GM12878 (cell line): ENCODE data around the gene CENPP. TPM values are rescaled to one million over a fixed set of nuclear protein-coding genes. Genes with fewer than 3 reads are reported as not detected.

Experiments
- ATAC-seq: fragments of 200-7000 bp; cut with Tn5 transposase; 3 replicates; pipeline ENCODE4 v1.9.1; 2020; ENCODE audit warnings: mild to moderate bottlenecking, moderate library complexity
- BruUV-seq: library from RNA; stranded (reverse); fragments of 400-500 nt; replicated peaks from 2 replicates; lab custom pipeline; 2021; lab: Mats Ljungman, UMichigan
- CTCF ChIA-PET: fragments of 300-600 bp; sonication (Branson Sonifier 250); formaldehyde crosslinking; extraction: SDS; loops from one replicate; lab custom pipeline; 2021; ENCODE audit warnings: inconsistent platforms; lab: Yijun Ruan, JAX
- POLR2A ChIA-PET: fragments of 350-600 bp; formaldehyde crosslinking; extraction: SDS; loops from one replicate; lab custom pipeline; 2021; ENCODE audit warnings: inconsistent platforms; lab: Charles Lee
- RAD21 ChIA-PET: fragments of 300-600 bp; sonication (Branson Sonifier 250); formaldehyde crosslinking; loops from one replicate; lab custom pipeline; 2023; ENCODE audit warnings: antibody characterized with exemption; ENCODE audit not compliant: unreplicated experiment; lab: Charles Lee
- SMC1A ChIA-PET: fragments of 300-600 bp; sonication (Branson Sonifier 250); formaldehyde crosslinking; loops from one replicate; lab custom pipeline; 2023; ENCODE audit not compliant: unreplicated experiment, uncharacterized antibody; lab: Charles Lee
- DNase-seq: peaks from one replicate; pipeline ENCODE4 v3.0.0-alpha.2; 2011; ENCODE audit warnings: low read depth, low spot score
- FAIRE-seq: peaks from 3 replicates; lab custom pipeline; 2011; peaks lifted over from hg19 to GRCh38; lab: Jason Lieb, UNC
- H2AFZ ChIP-seq: 2 replicates; pipeline ENCODE4 v1.6.0; 2011; ENCODE audit warnings: low read depth, low read length, control low read depth; ENCODE audit not compliant: control insufficient read depth
- H3K27ac ChIP-seq: 2 replicates; pipeline ENCODE4 v1.5.1; 2011; ENCODE audit warnings: control low read depth; ENCODE audit not compliant: control insufficient read depth, insufficient read depth
- H3K27me3 ChIP-seq, 2 experiments: replicated peaks in 1 of 2; 2 replicates each; pipeline versions ENCODE4 v1.6.0 to v1.6.1; 2011; ENCODE audit warnings: low read length in 1 of 2; ENCODE audit not compliant: control insufficient read depth in 2 of 2, insufficient read depth in 2 of 2
- H3K36me3 ChIP-seq, 2 experiments: 2 replicates each; pipeline ENCODE4 v1.5.1; 2011; ENCODE audit warnings: low read length in 1 of 2; ENCODE audit not compliant: control insufficient read depth in 2 of 2, insufficient read depth in 2 of 2
- H3K4me1 ChIP-seq: 2 replicates; pipeline ENCODE4 v1.6.1; 2011; ENCODE audit warnings: mild to moderate bottlenecking, low read length, moderate library complexity, mixed read lengths; ENCODE audit not compliant: control insufficient read depth, insufficient read depth
- H3K4me2 ChIP-seq: 2 replicates; pipeline ENCODE4 v1.6.0; 2011; ENCODE audit warnings: control low read depth; ENCODE audit not compliant: control insufficient read depth, insufficient read depth
- H3K4me3 ChIP-seq: fragments of 200-600 bp; sonication (generic); 2 replicates; pipeline ENCODE4 v1.5.1; 2016
- H3K79me2 ChIP-seq: 2 replicates; pipeline ENCODE4 v1.6.0; 2011; ENCODE audit warnings: low read length; ENCODE audit not compliant: control insufficient read depth, insufficient read depth
- H3K9ac ChIP-seq: 2 replicates; pipeline ENCODE4 v1.8.0; 2011; ENCODE audit warnings: low read length, control low read depth, mixed read lengths; ENCODE audit not compliant: control insufficient read depth, insufficient read depth
- H3K9me3 ChIP-seq: replicated peaks from 3 replicates; pipeline ENCODE4 v1.5.1; 2011; ENCODE audit warnings: mild to moderate bottlenecking, low read length; ENCODE audit not compliant: control insufficient read depth, insufficient read depth
- H4K20me1 ChIP-seq: 2 replicates; pipeline ENCODE4 v1.6.0; 2011; ENCODE audit not compliant: control insufficient read depth, insufficient read depth
- GATAD2B ChIP-seq: fragments of 450-650 bp; conservative IDR thresholded peaks from 2 replicates; pipeline ENCODE4 v1.6.1; 2017; ENCODE audit warnings: low read depth, mild to moderate bottlenecking, moderate library complexity
- IRF4 ChIP-seq: IDR thresholded peaks from 2 replicates; pipeline ENCODE4 v1.6.1; 2011; ENCODE audit warnings: low read depth, low read length
- POLR2A ChIP-seq: IDR thresholded peaks from 2 replicates; pipeline ENCODE4 v1.6.1; 2011; ENCODE audit warnings: low read depth, mild to moderate bottlenecking, low read length
- POLR2AphosphoS5 ChIP-seq: IDR thresholded peaks from 2 replicates; pipeline ENCODE4 v1.6.1; 2011; ENCODE audit warnings: mild to moderate bottlenecking, low read length, inconsistent platforms
- RELA ChIP-seq: fragments of 450-650 bp; IDR thresholded peaks from 2 replicates; pipeline ENCODE4 v1.8.0; 2014; ENCODE audit warnings: borderline replicate concordance; ENCODE audit not compliant: partially characterized antibody
- RUNX3 ChIP-seq: IDR thresholded peaks from 2 replicates; pipeline ENCODE4 v1.6.1; 2012; ENCODE audit warnings: low read length, inconsistent platforms
- SUPT20H ChIP-seq: IDR thresholded peaks from 2 replicates; pipeline ENCODE4 v1.6.1; 2011; ENCODE audit warnings: low read depth, mild to moderate bottlenecking, low read length, moderate library complexity, borderline replicate concordance; ENCODE audit not compliant: control insufficient read depth
- TAF1 ChIP-seq: IDR thresholded peaks from 2 replicates; pipeline ENCODE4 v1.6.1; 2011; ENCODE audit warnings: mild to moderate bottlenecking, low read depth, low read length, borderline replicate concordance
- WGBS: methylation state at CpG from one replicate; pipeline ENCODE4 v1.1.6; 2016; ENCODE audit warnings: low lambda C conversion rate; ENCODE audit not compliant: insufficient replicate concordance, insufficient coverage; ENCODE audit errors: missing lambda C conversion rate; 5-methylcytosine and 5-hydroxymethylcytosine counted together
- in situ Hi-C: fragments of 300-500 bp; cut with MboI; formaldehyde crosslinking; loops from 9 replicates; pipeline ENCODE4 v1.14.3; 2018; ENCODE audit warnings: mixed read lengths
- intact Hi-C: fragments of 100-400 bp; cut with micrococcal nuclease; formaldehyde crosslinking; loops from one replicate; pipeline ENCODE4 v1.14.2; 2022; ENCODE audit not compliant: unreplicated experiment
- polyA plus RNA-seq, 11 experiments: library from polyadenylated mRNA; depleted of rRNA in 4 of 11; unstranded in 6 of 11; stranded (reverse) in 5 of 11; fragments of >200 nt; fragmentation: Nextera tagmentation in 4 of 11; fragmentation: Illumina TruSeq in 1 of 11; extraction: Ambion mirVana in 4 of 11; extraction: Trizol in 1 of 11; gene quantifications; 1 replicate in 1 of 11; 2 replicates in 10 of 11; pipeline versions ENCODE4 v1.2.1 to v1.2.3, GENCODE V29; 2011 to 2016; ENCODE audit warnings: inconsistent platforms in 2 of 11, missing spikeins in 2 of 11, low read depth in 1 of 11
- total RNA-seq, 4 experiments: library from RNA; depleted of rRNA in 3 of 4; stranded (reverse); fragments of >200 nt in 3 of 4; fragmentation: Illumina TruSeq in 1 of 4; extraction: Trizol in 1 of 4; gene quantifications; 2 replicates each; pipeline versions ENCODE4 v1.2.1 to v1.2.3, GENCODE V29; 2013 to 2021
- TF ChIP-seq, protein P1 (sequence below): fragments of 150-350 bp; IDR thresholded peaks from 2 replicates; pipeline ENCODE4 v1.6.1; 2014; ENCODE audit warnings: mild to moderate bottlenecking, low read depth, low read length

CENPP gene
- total and polyA plus RNA-seq, 10 of the 15 experiments (the other 5 are each of a cell fraction or from before 2014, with no cell fraction given) = 9.4 to 31.4 (median 19.8) TPM

DNA sequence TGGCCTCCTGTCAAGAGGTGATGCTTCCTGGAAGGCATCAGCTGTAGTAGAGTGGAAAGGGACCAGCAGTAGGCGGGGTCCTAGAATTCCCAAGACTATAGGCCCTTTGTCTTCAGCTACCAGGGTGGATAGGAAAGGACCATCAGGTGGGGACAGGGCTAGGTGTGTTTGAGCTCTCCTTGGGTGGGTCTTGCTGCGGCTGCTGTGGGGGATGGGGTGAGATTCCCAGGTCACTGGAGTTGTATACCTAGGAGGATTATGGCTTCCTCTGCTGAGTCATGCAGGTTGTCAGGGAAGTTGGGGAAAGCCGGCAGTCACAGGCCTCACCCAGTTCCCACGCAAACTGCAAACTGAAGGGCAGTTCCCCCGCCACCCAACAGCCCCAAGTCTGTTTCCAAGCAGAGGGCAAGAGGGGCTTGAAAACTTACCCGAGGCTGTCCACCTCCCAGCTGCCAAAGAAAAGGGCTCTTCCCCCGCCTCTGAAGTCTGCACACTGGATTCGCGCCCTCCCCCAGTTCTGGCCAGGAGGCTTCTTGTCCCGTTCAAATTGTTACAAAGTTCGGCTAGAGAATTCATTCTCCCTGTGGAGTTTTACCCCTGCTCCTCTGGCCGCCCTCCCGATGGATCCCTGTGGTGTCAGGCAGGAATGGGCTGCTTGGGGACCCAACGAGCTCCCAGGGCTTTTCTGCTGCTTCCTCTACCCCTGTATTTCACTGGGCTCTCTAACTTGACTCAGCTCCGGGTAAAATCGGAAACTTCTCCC, 233.0 kb downstream of the CENPP start:
- FAIRE-seq (no peak), ATAC-seq (no peak), DNase-seq (no peak)
- no peaks in the 10 kb centered on the region for H4K20me1 ChIP-seq
- CTCF ChIA-PET = interaction anchor here (0.7 kb wide), 1 partner anchor 71 kb away, joined by 3 read pairs; no protein-coding TSS in a partner anchor
- no peak overlapping the region for H3K4me3 ChIP-seq
- WGBS = 91% methylated on average over 16 of the region's 16 CpGs
- H3K4me1 ChIP-seq = no peaks in the 10 kb centered on the region
- RAD21 ChIA-PET = no interaction called here
- intact Hi-C loops = no loop called here
- TF ChIP-seq POLR2A (no peak), POLR2AphosphoS5 (no peak), RELA (no peak), RUNX3 (no peak), GATAD2B (no peak), SUPT20H (no peak), TAF1 (no peak), IRF4 (no peak)
- TF ChIP-seq, protein P1, sequence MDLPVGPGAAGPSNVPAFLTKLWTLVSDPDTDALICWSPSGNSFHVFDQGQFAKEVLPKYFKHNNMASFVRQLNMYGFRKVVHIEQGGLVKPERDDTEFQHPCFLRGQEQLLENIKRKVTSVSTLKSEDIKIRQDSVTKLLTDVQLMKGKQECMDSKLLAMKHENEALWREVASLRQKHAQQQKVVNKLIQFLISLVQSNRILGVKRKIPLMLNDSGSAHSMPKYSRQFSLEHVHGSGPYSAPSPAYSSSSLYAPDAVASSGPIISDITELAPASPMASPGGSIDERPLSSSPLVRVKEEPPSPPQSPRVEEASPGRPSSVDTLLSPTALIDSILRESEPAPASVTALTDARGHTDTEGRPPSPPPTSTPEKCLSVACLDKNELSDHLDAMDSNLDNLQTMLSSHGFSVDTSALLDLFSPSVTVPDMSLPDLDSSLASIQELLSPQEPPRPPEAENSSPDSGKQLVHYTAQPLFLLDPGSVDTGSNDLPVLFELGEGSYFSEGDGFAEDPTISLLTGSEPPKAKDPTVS = no peak
- BruUV-seq = no TSS peak
- H3K9ac ChIP-seq = no peak overlapping the region
- no peaks in the 10 kb centered on the region for H3K27me3 ChIP-seq
- H3K79me2 ChIP-seq = no peaks in the 10 kb centered on the region
- SMC1A ChIA-PET = no interaction called here
- no peak overlapping the region for H3K4me2 ChIP-seq
- no peaks in the 10 kb centered on the region for H3K36me3 ChIP-seq
- H3K27ac ChIP-seq = no peak overlapping the region
- in situ Hi-C loops = no loop called here
- POLR2A ChIA-PET = no interaction called here
- no peaks in the 10 kb centered on the region for H3K9me3 ChIP-seq
- H2AFZ ChIP-seq = no peak overlapping the region
